ENCODE data around the gene STUB1.

The STUB1 gene

DNA sequence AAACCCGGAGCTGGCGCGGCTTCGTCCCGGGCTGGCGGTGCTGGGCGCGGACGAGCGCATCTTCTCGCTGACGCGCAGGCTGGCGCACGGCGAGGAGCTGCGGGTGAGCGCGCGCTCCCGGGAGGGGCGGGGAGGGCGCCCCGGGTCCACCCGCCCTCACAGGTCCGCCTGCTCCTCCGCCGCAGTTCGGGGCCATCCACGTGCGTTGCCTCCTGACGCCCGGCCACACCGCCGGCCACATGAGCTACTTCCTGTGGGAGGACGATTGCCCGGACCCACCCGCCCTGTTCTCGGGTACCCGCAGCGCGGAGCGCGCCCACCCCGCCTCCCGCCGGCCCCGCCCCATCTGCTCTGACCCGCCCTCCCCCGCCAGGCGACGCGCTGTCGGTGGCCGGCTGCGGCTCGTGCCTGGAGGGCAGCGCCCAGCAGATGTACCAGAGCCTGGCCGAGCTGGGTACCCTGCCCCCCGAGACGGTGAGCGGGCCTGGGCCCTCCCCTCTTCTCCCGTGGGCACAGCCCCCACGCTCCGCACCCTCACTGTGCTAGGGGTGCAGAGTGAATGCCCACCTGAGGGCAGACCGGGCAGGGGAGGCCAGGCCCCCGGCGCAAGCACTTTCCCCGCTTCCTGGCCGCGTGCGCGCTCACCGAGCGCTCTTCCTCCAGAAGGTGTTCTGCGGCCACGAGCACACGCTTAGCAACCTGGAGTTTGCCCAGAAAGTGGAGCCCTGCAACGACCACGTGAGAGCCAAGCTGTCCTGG, 48.1 kb downstream of the STUB1 start:
- H3K4me3 ChIP-seq (replicated peaks in 1 of 2; ENCODE audit: low read depth in 2 of 2, low read length in 2 of 2) = peak overlapping the region; percentile 45 to 63
- TF ChIP-seq, protein P1, sequence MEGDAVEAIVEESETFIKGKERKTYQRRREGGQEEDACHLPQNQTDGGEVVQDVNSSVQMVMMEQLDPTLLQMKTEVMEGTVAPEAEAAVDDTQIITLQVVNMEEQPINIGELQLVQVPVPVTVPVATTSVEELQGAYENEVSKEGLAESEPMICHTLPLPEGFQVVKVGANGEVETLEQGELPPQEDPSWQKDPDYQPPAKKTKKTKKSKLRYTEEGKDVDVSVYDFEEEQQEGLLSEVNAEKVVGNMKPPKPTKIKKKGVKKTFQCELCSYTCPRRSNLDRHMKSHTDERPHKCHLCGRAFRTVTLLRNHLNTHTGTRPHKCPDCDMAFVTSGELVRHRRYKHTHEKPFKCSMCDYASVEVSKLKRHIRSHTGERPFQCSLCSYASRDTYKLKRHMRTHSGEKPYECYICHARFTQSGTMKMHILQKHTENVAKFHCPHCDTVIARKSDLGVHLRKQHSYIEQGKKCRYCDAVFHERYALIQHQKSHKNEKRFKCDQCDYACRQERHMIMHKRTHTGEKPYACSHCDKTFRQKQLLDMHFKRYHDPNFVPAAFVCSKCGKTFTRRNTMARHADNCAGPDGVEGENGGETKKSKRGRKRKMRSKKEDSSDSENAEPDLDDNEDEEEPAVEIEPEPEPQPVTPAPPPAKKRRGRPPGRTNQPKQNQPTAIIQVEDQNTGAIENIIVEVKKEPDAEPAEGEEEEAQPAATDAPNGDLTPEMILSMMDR (IDR thresholded peaks at IDR 0.05; ENCODE audit: low read depth, low read length) = no peak
- peak; percentile 79 to 82 for DNase-seq (ENCODE audit: low read depth in 2 of 2)

DNA sequence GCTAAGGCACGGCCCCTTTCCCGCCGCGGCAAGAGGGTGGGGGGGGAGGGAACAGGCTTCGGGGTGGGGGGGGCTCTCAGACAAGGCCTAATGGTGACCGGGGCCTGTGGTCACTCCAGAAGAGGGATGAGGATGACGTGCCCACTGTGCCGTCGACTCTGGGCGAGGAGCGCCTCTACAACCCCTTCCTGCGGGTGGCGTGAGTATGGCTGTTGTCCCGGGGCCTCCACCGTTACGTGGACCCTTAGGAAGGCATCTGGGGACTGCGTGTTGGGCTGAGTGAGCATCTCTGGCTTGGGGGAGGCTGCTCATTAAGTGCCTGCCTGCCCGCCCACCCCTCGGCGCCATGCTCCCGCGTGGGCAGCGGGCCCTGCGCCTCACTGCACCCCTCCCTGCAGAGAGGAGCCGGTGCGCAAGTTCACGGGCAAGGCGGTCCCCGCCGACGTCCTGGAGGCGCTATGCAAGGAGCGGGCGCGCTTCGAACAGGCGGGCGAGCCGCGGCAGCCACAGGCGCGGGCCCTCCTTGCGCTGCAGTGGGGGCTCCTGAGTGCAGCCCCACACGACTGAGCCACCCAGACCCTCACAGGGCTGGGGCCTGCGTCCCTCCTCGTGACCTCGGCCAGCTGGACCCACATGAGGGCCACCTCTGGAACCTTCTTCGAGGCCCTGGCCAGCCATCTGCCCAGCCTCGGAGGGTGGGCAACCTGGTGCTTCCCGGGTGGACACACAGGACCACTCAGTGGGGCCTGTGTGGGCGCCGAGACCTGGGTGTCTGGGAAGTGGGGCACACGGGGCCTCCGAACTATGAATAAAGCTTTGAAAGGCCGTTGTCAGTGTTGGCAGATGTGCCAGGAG, 48.9 kb downstream of the STUB1 start:
- no peak for DNase-seq (ENCODE audit: low read depth in 2 of 2)
- TF ChIP-seq, protein P1 (IDR thresholded peaks at IDR 0.05; ENCODE audit: low read depth, low read length) = no peak
- H3K4me3 ChIP-seq (replicated peaks in 1 of 2; ENCODE audit: low read depth in 2 of 2, low read length in 2 of 2) = peak overlapping the region in 1 of 2 donors; percentile 45

DNA sequence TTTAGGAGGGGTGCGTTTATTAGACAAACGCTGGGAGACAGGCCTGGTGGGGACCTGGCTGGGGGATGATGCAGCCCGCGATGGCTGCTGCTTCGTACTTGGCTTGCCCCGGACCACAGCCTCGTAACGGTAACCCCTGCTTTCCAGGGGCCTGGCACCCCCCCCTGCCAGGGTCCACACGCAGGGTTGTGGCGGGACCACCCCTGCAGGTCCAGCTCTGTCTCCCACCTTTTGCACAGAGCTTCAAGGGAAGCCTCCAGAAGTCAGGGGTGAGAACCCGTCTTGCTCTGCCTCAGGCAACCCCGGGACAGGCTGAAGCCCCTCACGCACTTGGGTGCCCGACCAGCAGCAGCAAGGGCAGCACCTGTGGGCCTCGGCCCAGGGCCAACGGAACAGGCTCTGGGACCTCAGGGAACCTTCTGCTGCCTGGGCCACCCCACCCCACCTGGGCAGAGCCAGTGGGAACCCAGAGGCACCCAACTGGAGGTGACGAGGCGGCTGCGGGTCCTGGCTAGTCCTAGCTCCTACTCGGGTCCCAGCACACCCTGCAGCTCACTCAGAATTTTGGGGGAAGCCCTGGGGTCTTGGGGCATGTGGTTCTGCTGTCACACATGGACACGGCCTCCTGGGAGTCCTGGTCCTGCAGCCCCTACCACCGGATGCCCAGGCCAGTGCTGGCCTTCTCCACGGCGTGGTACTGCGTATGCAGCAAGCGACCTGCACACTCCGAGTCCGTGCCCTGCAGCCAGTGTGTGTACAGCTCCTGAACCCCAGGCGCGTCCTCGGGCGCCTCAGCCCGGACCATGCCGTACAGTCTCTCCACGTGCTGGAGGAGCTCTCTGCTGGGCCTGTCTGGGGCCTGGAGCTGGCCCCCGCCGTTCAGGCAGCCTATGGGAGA, 49.8 kb downstream of the STUB1 start:
- no peak for DNase-seq (ENCODE audit: low read depth in 2 of 2)
- TF ChIP-seq, protein P1 (IDR thresholded peaks at IDR 0.05; ENCODE audit: low read depth, low read length) = no peak
- no peak overlapping the region for H3K4me3 ChIP-seq (replicated peaks in 1 of 2; ENCODE audit: low read depth in 2 of 2, low read length in 2 of 2)

DNA sequence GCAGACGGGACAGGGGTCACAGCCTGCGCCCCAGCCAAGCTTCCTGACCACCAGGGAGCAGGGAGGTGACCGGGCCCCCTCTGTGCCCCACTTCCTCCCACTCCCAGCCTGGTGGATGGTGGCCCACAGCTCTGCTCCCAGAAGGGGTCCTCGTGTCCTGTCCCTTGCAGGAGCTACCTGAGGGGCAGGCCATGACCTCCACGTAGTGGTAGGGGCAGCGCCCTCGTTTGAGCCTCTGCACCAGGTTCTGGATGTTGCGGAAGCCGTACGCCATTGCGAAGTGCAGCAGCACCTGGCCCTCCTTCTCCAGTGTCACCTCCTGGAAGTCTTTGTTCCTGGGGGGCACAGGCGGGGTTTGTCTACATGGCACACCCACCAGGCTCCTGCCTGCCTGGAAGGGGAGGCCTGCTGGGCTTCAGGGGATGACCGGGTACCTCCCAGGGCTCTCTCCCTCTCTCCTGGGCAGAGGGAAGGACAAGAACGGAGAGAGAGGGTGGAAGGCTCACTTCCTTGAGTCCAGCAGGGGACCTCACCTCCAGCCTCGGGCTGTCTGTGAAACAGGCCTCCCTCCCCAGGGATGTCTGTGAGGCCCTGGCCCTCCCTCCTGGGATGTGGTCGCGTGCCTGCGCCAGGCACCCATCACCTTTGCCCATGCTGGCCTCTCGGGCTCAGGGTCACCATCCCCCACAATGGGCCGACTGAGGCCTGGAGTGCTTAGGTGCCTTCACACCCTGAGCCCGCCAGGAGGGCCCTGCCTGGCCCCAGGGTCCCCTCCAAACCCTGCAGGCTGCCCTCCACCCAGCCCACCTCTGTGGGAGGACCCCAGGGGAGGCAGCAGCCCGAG, 50.7 kb downstream of the STUB1 start:
- no peak for DNase-seq (ENCODE audit: low read depth in 2 of 2)
- H3K4me3 ChIP-seq (replicated peaks in 1 of 2; ENCODE audit: low read depth in 2 of 2, low read length in 2 of 2) = no peak overlapping the region
- TF ChIP-seq, protein P1 (IDR thresholded peaks at IDR 0.05; ENCODE audit: low read depth, low read length) = no peak

GRCh38 chr16:732332-732731, 52.1 kb downstream of the STUB1 start:
- no peak for DNase-seq (ENCODE audit: low read depth in 2 of 2)
- TF ChIP-seq, protein P1 (IDR thresholded peaks at IDR 0.05; ENCODE audit: low read depth, low read length) = no peak
- no peak overlapping the region for H3K4me3 ChIP-seq (replicated peaks in 1 of 2; ENCODE audit: low read depth in 2 of 2, low read length in 2 of 2)

Data from cardiac fibroblast (primary cell).